Measurements from ENCODE around the gene PARD3B. TPM values are rescaled to one million over a fixed set of nuclear protein-coding genes. Genes with fewer than 3 reads are reported as not detected.

PARD3B gene
- total RNA-seq, 1 experiment from 2014 or later: 2.0 TPM

- no peaks in the 10 kb centered on the region for H4K20me1 ChIP-seq (ENCODE audit: insufficient read depth)
- no TSS peak for BruUV-seq (replicated peaks)
- H3K4me2 ChIP-seq (ENCODE audit: low read length): no peak overlapping the region
- ChIA-PET CTCF (no interaction called here), POLR2A (no interaction called here), RAD21 (ENCODE audit: low non-redundant PET in 1 of 2, low total read pairs in 2 of 2, uncharacterized antibody in 2 of 2, unreplicated experiment in 2 of 2) (no interaction called here)
- H3K9me3 ChIP-seq (ENCODE audit: control insufficient read depth in 1 of 2, insufficient read depth in 1 of 2, low read depth in 1 of 2, low read length in 2 of 2): no peaks in the 10 kb centered on the region
- TF ChIP-seq TCF7L2 (IDR thresholded peaks at IDR 0.05; ENCODE audit: borderline replicate concordance, extremely low read depth, insufficient read depth, insufficient read length) (no peak), ZFX (IDR thresholded peaks at IDR 0.05) (no peak)
- no peak overlapping the region for H3K4me3 ChIP-seq (replicated peaks in 1 of 2; ENCODE audit: low read depth in 1 of 2, low read length in 2 of 2)
- H3K79me2 ChIP-seq (ENCODE audit: insufficient read depth, low read length): no peaks in the 10 kb centered on the region
- no peaks in the 10 kb centered on the region for H3K9me2 ChIP-seq (ENCODE audit: insufficient read depth)
- DNase-seq (ENCODE audit: low read depth, low spot score) (no peak), ATAC-seq (no peak)
- intact Hi-C loops (cut with micrococcal nuclease): no loop called here
- H2AFZ ChIP-seq (ENCODE audit: low read depth, low read length, poor library complexity, severe bottlenecking): no peak overlapping the region
- no peak overlapping the region for H3K27ac ChIP-seq (ENCODE audit: low read depth, low read length)
- H3K27me3 ChIP-seq (ENCODE audit: insufficient read depth, low read length): no peaks in the 10 kb centered on the region
- no peaks in the 10 kb centered on the region for H3K4me1 ChIP-seq (ENCODE audit: control insufficient read depth in 1 of 2, insufficient read depth in 2 of 2, low read length in 2 of 2)
- H3K9ac ChIP-seq (ENCODE audit: low read length): no peak overlapping the region
- H3K36me3 ChIP-seq (ENCODE audit: control insufficient read depth in 1 of 2, insufficient read depth in 2 of 2, low read length in 2 of 2): no peaks in the 10 kb centered on the region
Measured at GRCh38 chr2:204654669-204655068, 109.4 kb downstream of the PARD3B start.

GRCh38 chr2:204655101-204655500 is 109.8 kb downstream of the PARD3B start:
- Histone ChIP-seq H2AFZ (ENCODE audit: low read depth, low read length, poor library complexity, severe bottlenecking) (no peak overlapping the region), H3K9me3 (ENCODE audit: control insufficient read depth in 1 of 2, insufficient read depth in 1 of 2, low read depth in 1 of 2, low read length in 2 of 2) (no peaks in the 10 kb centered on the region), H3K36me3 (ENCODE audit: control insufficient read depth in 1 of 2, insufficient read depth in 2 of 2, low read length in 2 of 2) (no peaks in the 10 kb centered on the region), H4K20me1 (ENCODE audit: insufficient read depth) (no peaks in the 10 kb centered on the region), H3K27ac (ENCODE audit: low read depth, low read length) (no peak overlapping the region), H3K9ac (ENCODE audit: low read length) (no peak overlapping the region), H3K79me2 (ENCODE audit: insufficient read depth, low read length) (no peaks in the 10 kb centered on the region), H3K27me3 (ENCODE audit: insufficient read depth, low read length) (no peaks in the 10 kb centered on the region), H3K4me3 (replicated peaks in 1 of 2; ENCODE audit: low read depth in 1 of 2, low read length in 2 of 2) (no peak overlapping the region), H3K9me2 (ENCODE audit: insufficient read depth) (no peaks in the 10 kb centered on the region), H3K4me1 (ENCODE audit: control insufficient read depth in 1 of 2, insufficient read depth in 2 of 2, low read length in 2 of 2) (no peaks in the 10 kb centered on the region), H3K4me2 (ENCODE audit: low read length) (no peak overlapping the region)
- intact Hi-C loops (cut with micrococcal nuclease): no loop called here
- CTCF ChIA-PET: no interaction called here
- POLR2A ChIA-PET: no interaction called here
- ATAC-seq: no peak
- BruUV-seq (replicated peaks): no TSS peak
- RAD21 ChIA-PET (ENCODE audit: low non-redundant PET in 1 of 2, low total read pairs in 2 of 2, uncharacterized antibody in 2 of 2, unreplicated experiment in 2 of 2): no interaction called here
- no peak for DNase-seq (ENCODE audit: low read depth, low spot score)
- TF ChIP-seq ZBTB33 (IDR thresholded peaks at IDR 0.05; ENCODE audit: extremely low read depth, insufficient replicate concordance, low read length) (no peak), CBX3 (IDR thresholded peaks at IDR 0.05; ENCODE audit: low read depth) (no peak), CEBPB (IDR thresholded peaks at IDR 0.05; ENCODE audit: low read depth) (no peak), ELF1 (IDR thresholded peaks at IDR 0.05; ENCODE audit: borderline replicate concordance, low read depth) (no peak), EGR1 (IDR thresholded peaks at IDR 0.05; ENCODE audit: low read depth) (no peak), ATF3 (IDR thresholded peaks at IDR 0.05) (no peak), CTCF (IDR thresholded peaks at IDR 0.05 in 2 of 3, conservative IDR thresholded peaks at IDR 0.05 in 1 of 3; ENCODE audit: borderline replicate concordance in 1 of 3, insufficient read depth in 1 of 3, low read depth in 2 of 3, low read length in 2 of 3) (no peak)
